Measurements from ENCODE around the gene NKX6-2.

GRCh38 chr10:132829403-132829802, 43.5 kb upstream of the NKX6-2 start:
- TF ChIP-seq CTCF (IDR thresholded peaks at IDR 0.05; ENCODE audit: borderline replicate concordance, extremely low read depth, low read length, poor library complexity, severe bottlenecking) (no peak), EZH2 (IDR thresholded peaks at IDR 0.05; ENCODE audit: borderline replicate concordance, low read depth, low read length, severe bottlenecking) (no peak)
